ENCODE measurements around the gene GPX1. TPM values are rescaled to one million over a fixed set of nuclear protein-coding genes. Genes with fewer than 3 reads are reported as not detected.
"Not testable (repeated sequence)": the region's sequence is repeated elsewhere in the genome, so short reads cannot be mapped to it uniquely, and the experiment has no call there.

The GPX1 gene
- total RNA-seq, 2 experiments from 2014 or later = 82.3 to 148 TPM

DNA sequence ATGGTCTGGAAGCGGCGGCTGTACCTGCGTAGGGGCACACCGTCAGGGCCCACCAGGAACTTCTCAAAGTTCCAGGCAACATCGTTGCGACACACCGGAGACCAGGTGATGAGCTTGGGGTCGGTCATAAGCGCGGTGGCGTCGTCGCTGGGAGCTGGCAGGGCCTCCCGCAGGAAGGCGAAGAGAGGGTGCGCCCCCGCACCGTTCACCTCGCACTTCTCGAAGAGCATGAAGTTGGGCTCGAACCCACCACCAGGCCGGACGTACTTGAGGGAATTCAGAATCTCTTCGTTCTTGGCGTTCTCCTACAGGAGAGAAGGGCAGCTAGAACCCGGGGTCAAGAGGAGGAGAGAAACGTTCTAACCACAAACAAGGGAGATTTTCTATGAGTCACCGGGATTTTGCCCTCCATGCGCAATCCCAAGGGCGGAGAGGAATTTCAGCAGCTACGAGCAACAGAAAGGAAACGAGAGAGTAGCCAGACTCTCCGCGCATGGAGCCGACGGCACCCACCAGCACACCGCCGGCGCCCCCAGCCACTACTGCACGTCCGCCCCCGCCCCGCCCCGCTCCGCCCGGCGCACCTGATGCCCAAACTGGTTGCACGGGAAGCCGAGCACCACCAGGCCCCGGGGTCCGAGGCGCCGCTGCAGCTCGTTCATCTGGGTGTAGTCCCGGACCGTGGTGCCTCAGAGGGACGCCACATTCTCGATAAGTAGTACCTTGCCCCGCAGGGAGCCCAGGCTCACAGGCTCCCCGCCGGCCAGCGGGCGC, 523 bp downstream of the GPX1 start:
- TSS peak; percentile 61 for BruUV-seq (replicated peaks)
- Histone ChIP-seq H3K4me2 (ENCODE audit: low read length) (peak overlapping the region; percentile 73), H3K36me3 (ENCODE audit: insufficient read depth, low read length) (peaks cover 76% of the 10 kb centered on the region), H3K27ac (ENCODE audit: low read depth, low read length, poor library complexity, severe bottlenecking) (peak overlapping the region; percentile 76), H3K4me1 (ENCODE audit: insufficient read depth, low read length, poor library complexity, severe bottlenecking) (peaks cover 34% of the 10 kb centered on the region), H3K4me3 (ENCODE audit: low read depth, low read length, poor library complexity, severe bottlenecking) (peak overlapping the region; percentile 68)
- H3K79me2 ChIP-seq (ENCODE audit: insufficient read depth, low read depth, low read length); H3K9me3 ChIP-seq (ENCODE audit: low read length); H3K9me2 ChIP-seq (ENCODE audit: insufficient read depth, low read length); H4K20me1 ChIP-seq (ENCODE audit: insufficient read depth, low read length); H2AFZ ChIP-seq (ENCODE audit: low read length); CTCF ChIA-PET (ENCODE audit: unreplicated experiment): not testable (repeated sequence)
- POLR2A ChIA-PET = interaction anchor here (0.6 to 2.6 kb wide), 6 partner anchors 10 to 95 kb away, joined by 3 to 17 read pairs (median 4); partner anchors contain the start of gene USP4
- intact Hi-C loops (cut with micrococcal nuclease; ENCODE audit: unreplicated experiment) = loop anchor here (1.0 to 2.0 kb wide), 3 partner anchors 17 to 53 kb away; partner anchors contain the start of genes RHOA and USP4
- TF ChIP-seq, protein P1, sequence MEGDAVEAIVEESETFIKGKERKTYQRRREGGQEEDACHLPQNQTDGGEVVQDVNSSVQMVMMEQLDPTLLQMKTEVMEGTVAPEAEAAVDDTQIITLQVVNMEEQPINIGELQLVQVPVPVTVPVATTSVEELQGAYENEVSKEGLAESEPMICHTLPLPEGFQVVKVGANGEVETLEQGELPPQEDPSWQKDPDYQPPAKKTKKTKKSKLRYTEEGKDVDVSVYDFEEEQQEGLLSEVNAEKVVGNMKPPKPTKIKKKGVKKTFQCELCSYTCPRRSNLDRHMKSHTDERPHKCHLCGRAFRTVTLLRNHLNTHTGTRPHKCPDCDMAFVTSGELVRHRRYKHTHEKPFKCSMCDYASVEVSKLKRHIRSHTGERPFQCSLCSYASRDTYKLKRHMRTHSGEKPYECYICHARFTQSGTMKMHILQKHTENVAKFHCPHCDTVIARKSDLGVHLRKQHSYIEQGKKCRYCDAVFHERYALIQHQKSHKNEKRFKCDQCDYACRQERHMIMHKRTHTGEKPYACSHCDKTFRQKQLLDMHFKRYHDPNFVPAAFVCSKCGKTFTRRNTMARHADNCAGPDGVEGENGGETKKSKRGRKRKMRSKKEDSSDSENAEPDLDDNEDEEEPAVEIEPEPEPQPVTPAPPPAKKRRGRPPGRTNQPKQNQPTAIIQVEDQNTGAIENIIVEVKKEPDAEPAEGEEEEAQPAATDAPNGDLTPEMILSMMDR (conservative IDR thresholded peaks at IDR 0.05; ENCODE audit: low read length) = 0 out of 2 replicates have a peak, but pooled peaks have one; percentile 13
- peak; percentile 32 for DNase-seq (ENCODE audit: low spot score)

GRCh38 chr3:49357095-49357442, 1.1 kb downstream of the GPX1 start:
- CTCF ChIA-PET (ENCODE audit: unreplicated experiment); H4K20me1 ChIP-seq (ENCODE audit: insufficient read depth, low read length); H3K9me3 ChIP-seq (ENCODE audit: low read length); BruUV-seq (replicated peaks); H3K79me2 ChIP-seq (ENCODE audit: insufficient read depth, low read depth, low read length); intact Hi-C loops (cut with micrococcal nuclease; ENCODE audit: unreplicated experiment); H3K9me2 ChIP-seq (ENCODE audit: insufficient read depth, low read length); H2AFZ ChIP-seq (ENCODE audit: low read length): not testable (repeated sequence)
- POLR2A ChIA-PET = interaction anchor here (0.6 to 2.6 kb wide), 3 partner anchors 10 to 31 kb away, joined by 4 to 17 read pairs (median 9); partner anchors contain the start of gene USP4
- DNase-seq (ENCODE audit: low spot score) = peak; percentile 55
- peak overlapping the region; percentile 76 for H3K27ac ChIP-seq (ENCODE audit: low read depth, low read length, poor library complexity, severe bottlenecking)
- peaks cover 71% of the 10 kb centered on the region for H3K36me3 ChIP-seq (ENCODE audit: insufficient read depth, low read length)
- TF ChIP-seq, protein P1 (conservative IDR thresholded peaks at IDR 0.05; ENCODE audit: low read length) = 0 out of 2 replicates have a peak, but pooled peaks have one; percentile 11
- H3K4me3 ChIP-seq (ENCODE audit: low read depth, low read length, poor library complexity, severe bottlenecking) = peak overlapping the region; percentile 68
- peak overlapping the region; percentile 73 for H3K4me2 ChIP-seq (ENCODE audit: low read length)
- peaks cover 37% of the 10 kb centered on the region for H3K4me1 ChIP-seq (ENCODE audit: insufficient read depth, low read length, poor library complexity, severe bottlenecking)

GRCh38 chr3:49352890-49353421, 5.2 kb downstream of the GPX1 start:
- intact Hi-C loops (cut with micrococcal nuclease; ENCODE audit: unreplicated experiment) = no loop called here
- TF ChIP-seq, protein P1 (conservative IDR thresholded peaks at IDR 0.05; ENCODE audit: low read length) = no peak
- no peak for TF ChIP-seq EZH2phosphoT487 (IDR thresholded peaks at IDR 0.05; ENCODE audit: borderline replicate concordance, low read depth, low read length)
- BruUV-seq (replicated peaks) = no TSS peak
- Histone ChIP-seq H3K36me3 (ENCODE audit: insufficient read depth, low read length) (peaks cover 35% of the 10 kb centered on the region), H3K4me1 (ENCODE audit: insufficient read depth, low read length, poor library complexity, severe bottlenecking) (peaks cover 42% of the 10 kb centered on the region), H3K4me2 (ENCODE audit: low read length) (no peak overlapping the region), H2AFZ (ENCODE audit: low read length) (no peak overlapping the region), H3K79me2 (ENCODE audit: insufficient read depth, low read depth, low read length) (peaks cover 9% of the 10 kb centered on the region; the same call in 1 of the 2 replicates), H3K4me3 (ENCODE audit: low read depth, low read length, poor library complexity, severe bottlenecking) (no peak overlapping the region), H4K20me1 (ENCODE audit: insufficient read depth, low read length) (no peaks in the 10 kb centered on the region), H3K9me3 (ENCODE audit: low read length) (no peaks in the 10 kb centered on the region), H3K9me2 (ENCODE audit: insufficient read depth, low read length) (no peaks in the 10 kb centered on the region), H3K27ac (ENCODE audit: low read depth, low read length, poor library complexity, severe bottlenecking) (no peak overlapping the region)
- CTCF ChIA-PET (ENCODE audit: unreplicated experiment) = no interaction called here
- DNase-seq (ENCODE audit: low spot score) = no peak
- POLR2A ChIA-PET = interaction anchor here (0.7 to 0.8 kb wide), 2 partner anchors 11 to 13 kb away, joined by 3 to 7 read pairs; partner anchors contain the start of gene USP4
